Gastrocnemius medialis (tissue), 4 donors: ENCODE measurements around the gene ADD3.

Experiments
- POLR2A ChIP-seq, 2 donors: fragments of 450-650 bp; IDR thresholded peaks; one replicate each; pipeline ENCODE4 v1.6.1; 2017; ENCODE audit warnings: antibody characterized with exemption in 2 of 2, mild to moderate bottlenecking in 2 of 2, moderate library complexity in 2 of 2
- TF ChIP-seq, protein P1 (sequence below), 5 experiments: fragments of 450-650 bp in 3 of 5; fragments of 200-600 bp in 2 of 5; sonication (generic) in 2 of 5; IDR thresholded peaks in 4 of 5; conservative IDR thresholded peaks in 1 of 5; 1 replicate in 4 of 5; 2 replicates in 1 of 5; pipeline ENCODE4 v1.5.1; 2016 to 2019; ENCODE audit warnings: antibody characterized with exemption in 5 of 5, mild to moderate bottlenecking in 3 of 5, moderate library complexity in 3 of 5

DNA sequence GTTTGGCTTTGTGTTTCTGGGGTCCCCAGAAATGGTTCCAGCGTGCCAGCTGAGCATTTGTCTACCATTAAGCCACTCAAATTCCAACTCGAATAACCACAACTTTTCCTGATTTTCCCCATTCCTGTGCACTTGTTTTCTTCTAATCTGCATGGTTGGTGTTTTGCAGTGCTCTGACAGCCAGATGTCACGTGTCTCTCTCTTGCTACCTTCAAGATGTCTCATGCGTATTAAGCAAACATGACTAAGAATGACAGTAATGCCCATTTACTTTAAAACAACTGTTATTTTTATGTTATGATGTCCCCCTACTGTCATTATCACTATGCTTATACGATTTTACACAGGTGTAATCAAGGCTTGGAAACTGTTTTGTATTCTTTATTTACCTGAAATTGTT, 164.4 kb downstream of the ADD3 start:
- TF ChIP-seq, protein P1, sequence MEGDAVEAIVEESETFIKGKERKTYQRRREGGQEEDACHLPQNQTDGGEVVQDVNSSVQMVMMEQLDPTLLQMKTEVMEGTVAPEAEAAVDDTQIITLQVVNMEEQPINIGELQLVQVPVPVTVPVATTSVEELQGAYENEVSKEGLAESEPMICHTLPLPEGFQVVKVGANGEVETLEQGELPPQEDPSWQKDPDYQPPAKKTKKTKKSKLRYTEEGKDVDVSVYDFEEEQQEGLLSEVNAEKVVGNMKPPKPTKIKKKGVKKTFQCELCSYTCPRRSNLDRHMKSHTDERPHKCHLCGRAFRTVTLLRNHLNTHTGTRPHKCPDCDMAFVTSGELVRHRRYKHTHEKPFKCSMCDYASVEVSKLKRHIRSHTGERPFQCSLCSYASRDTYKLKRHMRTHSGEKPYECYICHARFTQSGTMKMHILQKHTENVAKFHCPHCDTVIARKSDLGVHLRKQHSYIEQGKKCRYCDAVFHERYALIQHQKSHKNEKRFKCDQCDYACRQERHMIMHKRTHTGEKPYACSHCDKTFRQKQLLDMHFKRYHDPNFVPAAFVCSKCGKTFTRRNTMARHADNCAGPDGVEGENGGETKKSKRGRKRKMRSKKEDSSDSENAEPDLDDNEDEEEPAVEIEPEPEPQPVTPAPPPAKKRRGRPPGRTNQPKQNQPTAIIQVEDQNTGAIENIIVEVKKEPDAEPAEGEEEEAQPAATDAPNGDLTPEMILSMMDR (IDR thresholded peaks at IDR 0.05 in 4 of 5, conservative IDR thresholded peaks at IDR 0.05 in 1 of 5), result no peak
- TF ChIP-seq POLR2A (IDR thresholded peaks at IDR 0.05), result no peak
